Parathyroid adenoma (tissue), 2 donors: ENCODE data around the gene HOXA9.

Source experiments
- H2AFZ ChIP-seq: fragments of 300-600 bp; sonication (generic); one replicate; pipeline ENCODE4 v1.7.0; 2017; ENCODE audit warnings: antibody characterized with exemption, mild to moderate bottlenecking
- H3K27ac ChIP-seq: fragments of 300-600 bp; sonication (generic); one replicate; pipeline ENCODE4 v1.7.0; 2017
- H3K27me3 ChIP-seq: fragments of 300-600 bp; sonication (generic); one replicate; pipeline ENCODE4 v1.7.0; 2017; ENCODE audit warnings: low read length; ENCODE audit not compliant: control insufficient read depth, insufficient read depth
- H3K36me3 ChIP-seq: fragments of 300-600 bp; sonication (generic); one replicate; pipeline ENCODE4 v1.7.0; 2017; ENCODE audit warnings: low read length; ENCODE audit not compliant: control insufficient read depth, insufficient read depth
- H3K4me1 ChIP-seq: fragments of 300-600 bp; sonication (generic); one replicate; pipeline ENCODE4 v1.7.0; 2017; ENCODE audit warnings: control low read depth
- H3K4me2 ChIP-seq: fragments of 300-600 bp; sonication (generic); one replicate; pipeline ENCODE4 v1.7.0; 2017; ENCODE audit warnings: low read length
- H3K4me3 ChIP-seq: fragments of 300-600 bp; sonication (generic); one replicate; pipeline ENCODE4 v1.7.0; 2017; ENCODE audit warnings: low read depth, low read length
- H3K79me2 ChIP-seq: fragments of 300-600 bp; sonication (generic); one replicate; pipeline ENCODE4 v1.7.0; 2017; ENCODE audit warnings: control low read depth
- H3K9ac ChIP-seq: fragments of 300-600 bp; sonication (generic); one replicate; pipeline ENCODE4 v1.7.0; 2017; ENCODE audit warnings: mild to moderate bottlenecking
- H3K9me3 ChIP-seq: fragments of 300-600 bp; sonication (generic); one replicate; pipeline ENCODE4 v1.7.0; 2017; ENCODE audit warnings: low read length; ENCODE audit not compliant: control insufficient read depth
- TF ChIP-seq, protein P1 (sequence below): fragments of 300-600 bp; sonication (generic); IDR thresholded peaks from one replicate; pipeline ENCODE4 v1.7.0; 2017; ENCODE audit warnings: antibody characterized with exemption, mild to moderate bottlenecking
- donor health status: primary hyperparathyroidism.

The HOXA9 gene

DNA sequence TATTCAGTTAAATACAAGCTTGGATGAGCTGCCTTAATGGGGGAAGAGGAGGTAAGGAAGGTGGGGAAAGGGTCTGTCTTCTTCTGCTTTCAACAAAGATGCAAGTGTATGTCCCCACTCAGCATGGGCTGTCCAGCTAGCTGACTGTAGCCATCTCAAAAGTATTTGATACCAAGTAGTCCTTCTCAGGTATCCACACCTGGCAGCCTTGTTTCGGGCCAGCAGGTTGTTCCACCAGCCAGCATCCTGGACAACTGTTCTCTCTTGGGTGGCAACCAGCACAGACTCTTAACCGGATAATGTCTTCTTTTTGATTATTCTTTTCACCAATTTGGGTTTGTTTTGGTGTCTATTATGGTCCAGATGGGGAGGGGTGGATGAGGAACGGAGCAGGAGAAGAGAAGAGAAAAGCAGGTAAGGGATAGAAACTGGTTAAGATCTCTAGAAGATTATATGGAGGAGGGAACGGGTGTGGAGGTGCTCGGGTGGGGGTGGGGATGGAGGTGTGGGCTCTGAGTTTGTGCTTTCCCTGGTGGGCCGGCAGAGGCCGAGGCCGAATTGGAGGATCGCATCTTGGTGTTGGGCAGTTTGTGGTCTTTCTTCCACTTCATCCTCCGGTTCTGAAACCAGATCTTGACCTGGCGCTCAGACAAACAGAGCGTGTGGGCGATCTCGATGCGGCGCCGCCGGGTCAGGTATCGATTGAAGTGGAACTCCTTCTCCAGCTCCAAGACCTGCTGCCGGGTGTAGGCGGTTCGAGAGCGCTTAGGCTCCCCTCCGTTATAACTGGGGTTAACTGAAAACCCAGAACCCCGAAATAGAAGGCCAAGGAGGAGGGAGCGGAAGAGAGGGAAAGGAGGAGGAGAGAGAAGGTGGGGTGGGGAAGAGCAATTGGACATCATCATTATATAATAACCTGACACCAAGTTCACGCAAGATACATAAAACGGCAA, 36.3 kb downstream of the HOXA9 start:
- Histone ChIP-seq H3K9ac (no peak overlapping the region), H3K4me1 (no peaks in the 10 kb centered on the region), H3K27ac (peak overlapping the region; percentile 16), H3K79me2 (no peaks in the 10 kb centered on the region), H3K27me3 (no peaks in the 10 kb centered on the region), H3K4me3 (peak overlapping the region; percentile 88), H2AFZ (no peak overlapping the region), H3K4me2 (peak overlapping the region; percentile 97), H3K36me3 (no peaks in the 10 kb centered on the region), H3K9me3 (no peaks in the 10 kb centered on the region)
- TF ChIP-seq, protein P1, sequence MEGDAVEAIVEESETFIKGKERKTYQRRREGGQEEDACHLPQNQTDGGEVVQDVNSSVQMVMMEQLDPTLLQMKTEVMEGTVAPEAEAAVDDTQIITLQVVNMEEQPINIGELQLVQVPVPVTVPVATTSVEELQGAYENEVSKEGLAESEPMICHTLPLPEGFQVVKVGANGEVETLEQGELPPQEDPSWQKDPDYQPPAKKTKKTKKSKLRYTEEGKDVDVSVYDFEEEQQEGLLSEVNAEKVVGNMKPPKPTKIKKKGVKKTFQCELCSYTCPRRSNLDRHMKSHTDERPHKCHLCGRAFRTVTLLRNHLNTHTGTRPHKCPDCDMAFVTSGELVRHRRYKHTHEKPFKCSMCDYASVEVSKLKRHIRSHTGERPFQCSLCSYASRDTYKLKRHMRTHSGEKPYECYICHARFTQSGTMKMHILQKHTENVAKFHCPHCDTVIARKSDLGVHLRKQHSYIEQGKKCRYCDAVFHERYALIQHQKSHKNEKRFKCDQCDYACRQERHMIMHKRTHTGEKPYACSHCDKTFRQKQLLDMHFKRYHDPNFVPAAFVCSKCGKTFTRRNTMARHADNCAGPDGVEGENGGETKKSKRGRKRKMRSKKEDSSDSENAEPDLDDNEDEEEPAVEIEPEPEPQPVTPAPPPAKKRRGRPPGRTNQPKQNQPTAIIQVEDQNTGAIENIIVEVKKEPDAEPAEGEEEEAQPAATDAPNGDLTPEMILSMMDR, result no peak

DNA sequence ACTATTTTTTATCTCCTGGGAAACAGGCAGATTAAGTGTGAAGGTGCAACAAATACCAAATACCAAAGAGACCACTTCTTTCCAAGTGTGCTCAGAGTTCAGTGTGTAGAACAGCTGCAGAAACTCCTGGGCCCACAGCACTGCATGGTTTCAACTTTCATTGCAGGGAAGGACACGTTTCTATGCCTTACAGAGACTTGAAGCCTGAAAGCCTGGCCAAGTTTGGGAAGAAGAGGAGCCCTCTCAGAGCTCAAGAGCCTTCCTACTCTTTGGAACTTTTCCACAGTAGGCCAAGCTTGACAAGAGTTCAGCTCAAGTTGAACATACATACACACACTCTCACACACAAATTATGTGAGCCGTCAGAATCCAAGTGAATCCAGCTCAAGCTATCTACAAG, 37.3 kb downstream of the HOXA9 start:
- Histone ChIP-seq H3K4me2 (peak overlapping the region; percentile 97), H3K27me3 (no peaks in the 10 kb centered on the region), H2AFZ (no peak overlapping the region), H3K9ac (no peak overlapping the region), H3K4me1 (no peaks in the 10 kb centered on the region), H3K27ac (no peak overlapping the region), H3K79me2 (no peaks in the 10 kb centered on the region), H3K4me3 (peak overlapping the region; percentile 88), H3K36me3 (no peaks in the 10 kb centered on the region), H3K9me3 (no peaks in the 10 kb centered on the region)
- TF ChIP-seq, protein P1, result no peak

DNA sequence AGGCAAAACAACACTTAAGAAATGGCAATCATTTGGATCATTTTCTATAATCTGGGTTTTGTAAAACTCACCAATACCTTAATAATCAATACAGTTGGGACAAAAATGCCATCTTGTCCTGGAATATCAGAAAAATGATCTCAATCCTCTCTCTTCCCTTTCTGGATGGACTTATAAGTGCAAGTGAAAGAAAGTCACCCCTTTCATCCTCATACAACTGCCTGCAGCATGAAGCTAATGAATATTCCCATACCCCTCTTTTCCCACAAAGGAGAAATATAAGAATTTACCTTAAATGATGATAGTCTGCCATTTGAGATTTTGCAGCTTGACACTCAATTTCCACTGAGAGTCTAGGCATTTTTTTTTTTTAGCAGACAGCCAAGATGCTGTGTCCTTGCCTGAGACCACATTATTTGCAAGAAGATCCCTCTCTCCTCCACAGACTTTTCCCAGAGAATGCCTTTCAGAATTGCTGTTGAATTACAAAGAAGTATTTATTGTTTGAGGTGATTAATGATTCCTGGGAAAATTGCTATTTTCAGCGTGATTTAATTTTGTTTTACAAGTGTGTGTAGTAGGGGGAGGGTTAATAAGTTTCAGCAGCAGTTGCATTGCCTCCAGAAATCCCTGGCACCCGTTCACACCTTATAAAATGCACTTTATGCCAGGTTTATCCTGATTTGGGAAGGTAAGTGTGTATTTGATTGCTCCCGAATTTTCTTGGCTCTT, 38.6 kb downstream of the HOXA9 start:
- TF ChIP-seq, protein P1, result no peak
- Histone ChIP-seq H3K27me3 (no peaks in the 10 kb centered on the region), H3K9me3 (no peaks in the 10 kb centered on the region), H3K79me2 (no peaks in the 10 kb centered on the region), H3K27ac (no peak overlapping the region), H2AFZ (no peak overlapping the region), H3K4me3 (no peak overlapping the region), H3K4me1 (no peaks in the 10 kb centered on the region), H3K4me2 (peak overlapping the region; percentile 97), H3K9ac (no peak overlapping the region), H3K36me3 (no peaks in the 10 kb centered on the region)

DNA sequence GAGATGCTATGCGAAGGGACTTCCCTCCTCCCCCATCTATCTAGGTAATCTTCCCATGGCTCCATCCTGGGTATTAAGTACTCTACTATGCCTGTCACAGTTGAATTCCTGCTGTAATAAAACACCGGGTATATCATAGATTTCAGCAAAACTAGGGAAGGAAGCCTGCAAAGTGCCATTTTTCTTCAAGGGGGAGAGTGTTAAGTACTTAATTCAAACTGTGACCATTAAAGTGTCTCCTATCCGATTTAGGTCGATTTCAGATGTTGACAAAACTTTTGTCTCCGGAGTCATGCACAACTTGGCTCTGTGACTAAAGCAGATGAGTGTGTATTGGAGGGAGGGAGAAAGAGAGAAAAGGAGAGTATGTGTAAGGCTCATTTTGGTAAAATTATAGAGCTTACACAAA, 39.3 kb downstream of the HOXA9 start:
- Histone ChIP-seq H2AFZ (no peak overlapping the region), H3K79me2 (no peaks in the 10 kb centered on the region), H3K9me3 (no peaks in the 10 kb centered on the region), H3K4me1 (no peaks in the 10 kb centered on the region), H3K9ac (no peak overlapping the region), H3K4me2 (peak overlapping the region; percentile 49), H3K36me3 (no peaks in the 10 kb centered on the region), H3K27me3 (no peaks in the 10 kb centered on the region), H3K4me3 (no peak overlapping the region), H3K27ac (no peak overlapping the region)
- TF ChIP-seq, protein P1, result no peak
